Measurements from ENCODE around the gene JARID2.
A peak's percentile ranks its signal among the peaks of the same experiment; 100 is the strongest.

GRCh38 chr6:15327271-15327670, 81.4 kb downstream of the JARID2 start:
- peak; percentile 25 to 64 (median 40) for TF ChIP-seq CTCF (optimal IDR thresholded peaks at IDR 0.05 in 1 of 3, IDR thresholded peaks at IDR 0.05 in 1 of 3, conservative IDR thresholded peaks at IDR 0.05 in 1 of 3; ENCODE audit: extremely low read depth in 1 of 3, insufficient read depth in 2 of 3, low read length in 3 of 3)
- no peak for TF ChIP-seq EZH2 (IDR thresholded peaks at IDR 0.05; ENCODE audit: low read length)

Data from keratinocyte (primary cell).